NK-92 treated with Interleukin-12 subunit alpha and Interleukin-12 subunit beta, amount 100 ng/mL, for 24 hours (cell line): ENCODE results near the gene FAM120B.

Source experiments
- DNase-seq: peaks from one replicate; lab custom pipeline; 2025; lab: John Stamatoyannopoulos, UW

The FAM120B gene

DNA sequence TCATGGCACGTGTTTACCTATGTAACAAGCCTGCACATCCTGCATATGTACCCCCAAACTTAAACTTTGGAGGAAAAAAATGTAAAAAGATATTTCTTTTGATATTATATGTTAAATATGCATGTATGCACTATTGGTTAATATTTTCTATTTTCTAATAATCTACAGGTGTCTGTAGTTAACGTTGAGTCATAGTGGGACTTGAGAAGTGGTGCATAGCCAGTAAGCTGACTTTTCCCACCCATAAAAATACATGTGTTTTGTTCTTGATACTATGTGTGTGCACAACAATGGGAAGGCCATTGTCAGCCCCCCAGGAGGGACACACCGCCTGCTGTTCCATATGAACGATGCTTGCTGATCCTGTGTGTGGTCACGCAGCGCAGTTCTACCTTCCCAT lies 49.1 kb downstream of the FAM120B start:
- DNase-seq: no peak

DNA sequence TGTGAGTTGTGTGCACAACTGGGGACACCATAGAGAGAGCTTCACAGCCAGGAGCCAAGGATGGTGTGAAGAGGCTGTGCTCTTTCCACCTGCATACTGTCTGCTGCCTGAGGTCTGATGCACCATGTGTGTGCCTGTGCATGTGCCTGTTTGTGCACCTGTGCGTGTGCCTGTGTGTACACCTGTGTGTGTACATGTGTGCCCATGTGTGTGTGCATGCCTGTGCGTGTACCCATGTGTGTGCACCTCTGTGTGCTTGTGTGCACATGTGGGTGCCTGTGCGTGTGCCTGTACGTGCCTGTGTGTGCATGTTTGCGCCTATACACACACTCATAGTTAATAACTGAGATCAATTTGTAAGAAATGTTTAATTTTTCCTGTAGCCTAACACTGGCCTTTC lies 51.3 kb downstream of the FAM120B start:
- no peak for DNase-seq

DNA sequence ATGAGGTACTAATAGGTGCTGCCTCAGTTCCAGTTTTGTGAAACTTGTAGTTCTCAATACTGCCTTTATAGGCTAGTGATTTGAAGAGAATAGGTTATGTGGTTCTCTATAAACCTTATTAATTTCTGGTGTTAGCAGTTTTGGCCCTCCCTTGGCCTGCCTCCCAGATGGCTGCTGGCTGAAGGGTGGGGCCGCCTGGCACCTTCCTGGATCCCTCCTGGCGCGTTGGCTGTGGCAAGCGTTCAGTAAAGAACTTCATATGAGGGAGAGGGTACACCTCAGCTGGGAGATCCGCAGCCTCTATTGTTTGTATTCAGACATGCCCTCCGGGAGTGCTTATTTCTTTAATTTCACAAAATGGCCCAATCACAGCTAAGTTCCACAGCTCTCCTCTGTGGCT lies 51.9 kb downstream of the FAM120B start:
- no peak for DNase-seq

DNA sequence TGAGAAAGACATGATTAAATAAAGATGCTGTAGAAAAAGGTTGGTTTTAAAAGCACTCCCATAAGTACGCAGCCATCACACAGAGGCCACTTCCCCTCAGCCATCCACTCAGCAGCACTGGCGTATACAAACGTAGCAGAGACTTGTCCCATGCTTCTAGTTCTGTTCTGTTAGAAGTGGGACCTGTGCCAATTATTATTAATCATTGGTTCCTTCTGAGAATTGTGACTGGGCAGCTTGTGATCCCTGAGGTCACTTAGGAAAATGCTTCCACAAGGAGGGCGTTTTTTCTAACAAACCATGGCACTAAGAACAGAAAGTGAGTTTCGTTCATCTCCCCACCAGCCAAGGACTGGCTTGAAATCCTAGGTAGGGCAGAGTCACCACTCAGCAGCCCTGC lies 53.9 kb downstream of the FAM120B start:
- no peak for DNase-seq

DNA sequence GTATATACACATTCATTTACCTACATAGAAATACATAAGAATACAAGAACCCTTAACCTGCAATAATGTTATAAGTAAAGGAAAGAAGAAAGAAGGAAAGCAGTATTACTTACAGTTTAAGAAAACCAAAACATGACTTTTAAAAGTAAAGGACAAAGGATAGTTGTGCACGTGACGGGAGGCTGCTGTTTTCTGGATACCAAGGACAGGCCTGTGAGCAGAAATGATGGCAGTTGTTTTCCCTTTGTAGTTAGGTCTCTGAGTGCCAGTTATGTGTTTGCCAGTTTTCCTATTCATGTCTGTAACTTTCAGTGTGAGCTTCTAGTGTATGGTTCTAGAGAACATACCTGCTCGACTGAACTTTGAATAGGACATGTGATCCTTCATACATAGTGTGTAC lies 54.8 kb downstream of the FAM120B start:
- DNase-seq: no peak

DNA sequence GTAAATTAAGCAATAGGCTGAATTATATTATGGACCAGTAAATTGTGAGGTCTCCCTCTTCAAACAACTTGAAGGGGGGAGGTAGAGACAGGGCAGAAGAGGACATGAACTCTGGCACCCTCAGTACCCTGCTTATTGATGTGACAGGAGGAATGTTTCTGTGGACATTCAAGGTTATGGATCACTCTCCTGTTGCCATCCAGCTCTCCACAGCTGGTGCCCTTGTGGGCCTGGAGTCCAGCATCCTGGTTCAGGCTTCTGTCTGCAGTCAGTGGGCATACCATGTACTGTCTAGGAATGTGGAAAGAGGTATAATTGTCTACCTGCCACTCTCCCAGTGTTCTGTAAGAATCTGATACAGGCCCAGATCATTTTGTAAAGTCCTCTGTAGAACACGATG lies 55.6 kb downstream of the FAM120B start:
- no peak for DNase-seq

DNA sequence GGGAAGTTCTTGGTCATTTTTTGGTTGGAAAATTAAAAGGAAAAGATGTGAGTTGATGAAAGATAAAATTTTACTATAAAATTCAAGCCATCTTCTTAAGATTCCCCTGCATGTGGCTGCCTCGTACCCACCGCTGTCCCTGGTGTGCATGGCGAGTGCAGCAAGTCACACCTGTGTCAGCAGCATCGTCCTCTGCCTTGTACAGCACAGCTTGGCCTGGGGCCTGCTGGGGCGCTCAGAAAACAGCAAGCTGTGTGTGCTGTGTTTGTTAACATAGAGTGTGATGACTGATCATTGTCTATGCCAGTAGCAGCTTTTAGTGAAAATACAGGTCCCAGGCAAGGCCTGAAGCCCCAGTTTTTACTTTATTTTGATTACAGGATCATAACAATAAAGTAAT lies 56.7 kb downstream of the FAM120B start:
- DNase-seq: no peak

DNA sequence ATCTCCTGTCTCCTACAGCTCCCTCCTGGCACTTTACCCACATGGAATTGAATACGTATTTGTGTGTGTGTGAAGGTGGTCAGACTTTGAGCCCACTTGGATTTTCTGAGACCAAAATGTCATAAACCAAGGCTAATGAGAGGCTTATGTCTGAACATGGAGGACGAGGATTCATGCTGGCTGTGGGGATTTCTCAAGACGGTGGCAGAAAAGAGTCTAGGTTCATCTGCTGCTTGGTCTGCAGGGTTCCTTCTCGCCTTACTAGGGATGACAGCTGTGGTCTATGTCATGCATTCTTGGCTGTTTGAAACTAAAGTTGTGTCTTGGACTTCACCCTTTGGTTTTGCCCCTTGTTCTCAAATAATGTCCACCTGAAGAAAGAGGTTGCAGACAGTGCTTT lies 58.6 kb downstream of the FAM120B start:
- DNase-seq: no peak

DNA sequence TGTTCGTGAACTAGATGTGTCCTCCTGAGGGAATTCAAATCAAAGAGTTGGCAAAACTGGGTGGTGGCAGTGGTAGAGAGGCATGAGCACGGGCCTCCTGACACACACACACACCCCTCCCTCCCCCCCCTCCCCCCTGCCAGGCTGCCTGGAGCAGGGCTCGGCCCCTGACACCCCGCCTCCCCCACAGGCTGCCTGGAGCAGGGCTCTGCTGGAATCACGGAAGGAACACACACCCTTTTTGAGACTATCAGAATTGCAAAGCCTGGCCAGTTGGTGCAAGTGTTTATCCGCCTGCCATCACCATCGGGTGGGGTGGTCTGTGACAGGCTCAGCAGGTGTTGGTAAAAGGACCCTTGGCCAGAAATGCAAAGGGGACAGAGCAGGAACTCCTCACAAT lies 59.0 kb downstream of the FAM120B start:
- DNase-seq: no peak

DNA sequence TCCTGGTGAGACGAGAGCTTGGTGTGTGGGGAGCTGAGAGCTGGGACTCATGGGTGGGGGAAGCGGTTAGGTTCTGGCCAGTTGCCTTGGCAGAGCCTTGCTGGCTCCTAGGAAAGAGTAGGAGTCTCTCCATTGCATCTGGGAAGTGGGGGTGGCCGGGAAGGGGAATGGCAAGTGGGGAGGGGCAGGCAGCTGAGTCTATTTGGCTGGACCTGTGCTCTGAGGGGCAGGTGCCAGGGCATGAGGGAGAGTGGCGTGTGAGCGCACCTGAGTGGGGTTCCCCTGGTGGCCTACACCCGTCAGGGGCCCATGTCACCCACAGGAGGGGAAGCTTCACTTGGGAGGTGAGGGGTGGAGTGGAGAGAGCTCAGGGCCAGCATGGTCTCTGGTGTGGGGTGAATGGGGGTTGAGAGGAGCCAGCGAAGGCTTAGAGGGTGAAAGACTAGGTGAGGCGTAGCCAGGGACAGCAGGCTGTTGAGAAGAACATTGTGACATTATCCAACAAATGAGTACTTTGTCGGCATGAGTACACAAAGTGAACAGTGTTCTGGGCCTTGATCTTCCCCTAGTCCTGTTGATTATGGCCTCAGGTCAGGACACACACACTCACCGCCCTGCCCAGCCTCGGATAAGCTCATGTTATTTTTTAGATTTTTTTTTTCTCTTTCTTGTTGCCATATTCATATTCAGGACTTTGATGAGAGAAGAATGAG lies 59.8 kb downstream of the FAM120B start:
- no peak for DNase-seq

DNA sequence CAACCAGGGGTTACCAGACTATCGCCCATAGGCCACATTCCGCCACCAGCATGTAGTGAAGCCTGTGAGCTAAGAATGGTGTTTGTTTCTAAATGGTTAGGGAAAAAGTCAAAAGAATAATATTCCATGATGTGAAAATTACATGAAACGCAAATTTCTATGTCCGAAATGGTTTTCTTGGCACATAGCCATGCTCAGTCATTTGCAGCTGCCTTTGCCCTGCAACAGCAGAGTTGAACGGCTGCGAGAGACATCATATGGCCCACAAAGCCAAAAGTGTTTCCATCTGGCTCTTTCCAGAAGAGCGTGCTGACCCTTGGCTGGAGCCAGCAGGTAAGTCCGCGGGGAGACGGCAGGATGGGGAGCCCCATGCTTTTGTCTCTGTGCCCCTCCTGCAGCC lies 60.7 kb downstream of the FAM120B start:
- DNase-seq: no peak

DNA sequence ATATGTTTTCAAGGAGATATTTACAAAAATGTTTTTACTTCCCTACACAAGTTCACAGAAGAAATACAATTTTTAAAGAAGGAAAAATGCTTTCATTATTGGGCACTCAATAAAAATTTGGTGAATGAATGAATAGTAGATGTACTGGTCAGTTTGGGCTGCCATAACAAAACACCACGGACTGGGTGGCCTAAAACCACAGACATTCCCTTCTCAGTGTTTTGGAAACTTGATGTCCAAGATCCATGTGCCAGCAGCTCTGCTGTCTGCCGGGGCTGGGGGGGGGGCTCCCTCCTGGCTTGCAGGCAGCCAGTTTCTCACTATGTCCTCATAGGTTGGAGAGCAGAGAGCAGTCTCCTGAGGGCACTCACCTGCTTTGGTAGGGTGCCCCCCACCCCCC lies 62.0 kb downstream of the FAM120B start:
- no peak for DNase-seq

DNA sequence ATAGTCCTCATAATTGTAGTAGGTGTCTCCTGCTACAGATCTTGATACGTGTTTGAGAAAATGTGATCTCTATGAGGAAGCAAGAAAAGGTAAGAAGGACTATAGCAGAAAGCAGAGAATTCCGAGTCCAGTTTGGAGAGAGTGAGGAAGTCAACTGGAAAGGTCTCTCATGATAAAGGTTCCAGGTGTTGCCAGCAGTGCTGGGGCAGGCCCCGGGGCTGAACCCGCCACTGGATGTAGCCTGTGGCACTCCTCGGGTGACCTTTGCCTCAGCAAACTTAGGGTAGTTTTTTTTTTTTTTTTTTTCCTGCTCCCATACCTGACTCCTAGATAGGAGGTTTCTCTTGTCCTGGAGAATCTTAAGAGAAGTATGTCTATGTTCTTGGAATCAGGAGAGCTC lies 62.8 kb downstream of the FAM120B start:
- no peak for DNase-seq

DNA sequence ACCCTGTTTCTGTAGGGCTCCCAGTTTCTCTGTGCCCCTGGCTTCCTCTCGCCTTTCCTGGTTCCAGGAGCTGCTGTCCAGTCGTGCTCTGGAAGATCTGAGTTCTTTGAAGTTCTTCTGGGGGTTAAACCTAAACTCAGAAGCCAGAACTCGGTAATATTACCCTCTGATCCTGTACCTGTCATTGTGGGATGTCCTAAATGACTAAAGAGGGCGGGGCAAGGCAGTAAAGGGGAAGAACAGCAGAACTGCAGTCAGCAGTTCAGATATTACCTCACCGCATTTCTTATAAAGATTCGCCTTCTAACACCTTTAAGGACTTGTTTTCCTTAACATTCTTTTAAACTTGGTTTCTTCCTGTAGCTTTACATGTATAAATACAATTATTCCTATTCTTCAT lies 63.9 kb downstream of the FAM120B start:
- no peak for DNase-seq

DNA sequence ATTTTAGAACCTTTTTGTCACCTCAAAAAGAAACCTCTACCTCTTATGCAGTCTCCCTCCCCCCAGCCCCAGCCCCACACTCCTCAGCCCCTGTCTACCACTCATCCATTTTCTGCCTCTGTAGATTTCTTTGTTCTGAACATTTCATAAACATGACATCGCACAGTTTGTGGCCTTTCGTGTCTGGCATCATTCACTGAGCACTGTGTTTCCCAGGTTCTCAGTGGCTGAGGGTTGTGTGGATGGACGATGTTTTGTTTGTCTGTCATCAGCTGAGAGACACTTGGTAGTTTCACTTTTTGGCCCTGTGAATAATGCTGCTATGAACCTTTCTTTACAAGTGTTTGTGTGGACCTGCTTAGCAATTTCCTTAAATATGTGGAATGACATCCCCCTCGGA lies 64.5 kb downstream of the FAM120B start:
- DNase-seq: no peak

DNA sequence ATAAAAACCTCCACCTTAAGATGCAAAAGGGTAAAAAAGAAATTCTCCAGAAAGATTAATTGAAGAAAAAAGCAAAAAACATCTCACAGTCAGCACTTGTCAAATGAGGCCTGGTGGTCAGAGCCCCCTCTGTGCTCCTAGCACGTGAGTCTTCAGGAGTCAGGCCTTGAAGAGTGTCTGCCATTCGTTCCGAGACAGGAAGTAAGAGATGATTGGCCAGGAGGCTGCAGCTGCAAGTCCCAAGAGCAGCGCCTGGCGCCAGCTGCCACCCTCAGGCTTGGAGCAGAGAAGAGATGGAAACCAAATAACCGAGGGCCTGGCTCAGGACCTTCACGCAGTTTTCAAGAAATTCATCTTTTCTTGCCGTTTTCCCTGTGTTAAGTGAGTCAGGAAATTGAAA lies 65.0 kb downstream of the FAM120B start:
- no peak for DNase-seq

DNA sequence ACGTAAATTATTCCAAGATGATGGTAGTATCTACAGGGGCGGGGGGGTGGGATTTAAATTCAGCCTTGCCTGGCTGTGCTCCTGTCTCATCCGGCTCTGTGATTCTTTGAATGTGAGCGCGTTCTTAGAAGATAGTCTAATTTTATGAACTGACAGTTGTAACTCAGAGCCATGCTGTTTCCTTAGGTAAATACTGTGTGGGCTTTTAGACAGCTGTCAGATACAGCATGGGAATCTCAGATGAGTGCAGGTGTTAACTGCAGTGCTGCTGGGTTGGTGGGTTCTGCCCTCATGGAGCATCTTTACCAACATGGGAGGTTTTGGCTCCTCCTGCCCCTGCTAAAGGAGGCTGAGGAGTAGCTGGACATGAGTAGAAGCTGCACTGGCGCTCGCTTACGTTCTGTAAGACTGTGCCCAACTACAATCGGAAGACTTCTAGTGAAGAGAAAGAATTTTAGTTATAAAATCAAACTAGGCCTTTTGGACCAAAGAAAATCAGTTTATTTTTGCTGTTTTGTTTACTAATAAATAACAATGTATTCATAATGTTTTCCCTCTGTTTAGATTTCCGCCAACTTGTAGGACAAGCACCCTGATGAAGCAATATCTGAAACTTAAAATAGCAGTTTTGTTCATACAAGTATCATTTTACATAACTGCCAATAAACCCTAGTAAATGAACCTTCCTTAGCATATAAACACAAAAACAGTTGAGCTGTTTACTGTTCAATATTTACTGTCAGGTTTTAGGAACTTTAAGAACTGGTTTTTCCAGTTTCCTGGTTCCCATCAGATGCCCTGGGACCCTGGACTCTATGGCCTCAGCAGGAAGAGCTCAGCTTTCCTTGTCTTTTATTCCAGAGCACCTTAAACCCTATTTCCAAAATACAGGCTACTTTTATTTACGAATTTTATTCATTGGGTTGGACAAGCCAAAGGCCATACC lies 66.1 kb downstream of the FAM120B start:
- no peak for DNase-seq

DNA sequence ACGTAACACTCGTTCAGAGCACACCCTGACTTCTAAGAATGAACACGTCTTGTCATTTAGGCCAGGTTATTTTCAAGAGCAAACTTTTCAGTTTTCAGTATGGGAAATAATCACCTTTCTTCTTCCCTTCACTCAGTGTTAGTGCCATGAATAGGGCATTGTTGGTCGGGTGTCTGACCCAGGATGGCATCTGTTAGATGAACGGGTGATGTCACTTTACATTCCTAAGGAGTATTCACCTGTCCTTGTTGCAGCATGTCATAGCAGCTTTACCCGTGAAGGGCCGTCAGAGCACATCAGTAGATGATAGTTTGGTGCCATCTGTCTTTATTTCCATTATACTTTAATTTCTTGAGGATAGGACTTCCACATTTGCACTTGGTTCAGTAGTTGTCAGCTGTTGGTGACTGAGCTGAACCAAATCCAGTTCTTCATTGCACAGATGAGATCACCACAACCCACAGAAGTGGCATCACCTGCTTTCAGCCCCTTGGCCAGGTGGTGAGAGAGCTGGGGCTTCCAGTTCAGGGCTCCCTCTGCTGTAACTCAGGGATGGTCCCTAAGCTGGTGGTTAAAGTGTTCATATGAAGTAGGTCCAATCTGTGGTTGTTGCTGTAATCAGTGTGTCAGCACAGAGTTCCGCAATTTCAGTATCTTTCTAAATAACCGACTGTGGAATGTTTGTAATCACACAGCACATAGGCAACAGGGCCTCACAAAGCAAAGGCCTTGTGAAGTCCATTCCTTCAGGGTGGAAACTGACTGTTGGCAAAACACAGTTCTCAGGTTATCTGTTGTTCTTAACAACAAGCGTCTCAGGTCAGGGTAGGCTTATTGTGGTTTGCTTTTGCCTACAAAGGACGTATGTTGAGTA lies 68.2 kb downstream of the FAM120B start:
- no peak for DNase-seq

DNA sequence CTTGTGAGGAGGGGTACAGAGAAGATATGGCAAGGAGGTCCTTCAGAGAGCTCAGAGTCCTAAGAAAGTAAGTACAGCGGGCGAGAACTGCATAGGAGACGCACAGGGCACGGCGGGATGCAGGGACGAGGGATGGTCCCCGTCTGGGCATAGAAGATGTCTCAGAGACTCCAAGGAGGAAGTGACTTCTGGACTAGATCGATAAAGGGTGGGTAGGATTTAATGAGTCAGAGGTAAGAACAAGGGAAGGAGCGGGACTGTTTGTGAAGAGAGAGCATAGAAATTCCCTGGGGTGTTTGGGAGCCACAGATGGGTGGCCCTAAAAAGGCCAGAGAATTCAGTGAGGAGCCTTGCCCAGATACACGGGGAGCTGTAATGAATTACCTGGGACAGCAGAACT lies 69.1 kb downstream of the FAM120B start:
- no peak for DNase-seq

DNA sequence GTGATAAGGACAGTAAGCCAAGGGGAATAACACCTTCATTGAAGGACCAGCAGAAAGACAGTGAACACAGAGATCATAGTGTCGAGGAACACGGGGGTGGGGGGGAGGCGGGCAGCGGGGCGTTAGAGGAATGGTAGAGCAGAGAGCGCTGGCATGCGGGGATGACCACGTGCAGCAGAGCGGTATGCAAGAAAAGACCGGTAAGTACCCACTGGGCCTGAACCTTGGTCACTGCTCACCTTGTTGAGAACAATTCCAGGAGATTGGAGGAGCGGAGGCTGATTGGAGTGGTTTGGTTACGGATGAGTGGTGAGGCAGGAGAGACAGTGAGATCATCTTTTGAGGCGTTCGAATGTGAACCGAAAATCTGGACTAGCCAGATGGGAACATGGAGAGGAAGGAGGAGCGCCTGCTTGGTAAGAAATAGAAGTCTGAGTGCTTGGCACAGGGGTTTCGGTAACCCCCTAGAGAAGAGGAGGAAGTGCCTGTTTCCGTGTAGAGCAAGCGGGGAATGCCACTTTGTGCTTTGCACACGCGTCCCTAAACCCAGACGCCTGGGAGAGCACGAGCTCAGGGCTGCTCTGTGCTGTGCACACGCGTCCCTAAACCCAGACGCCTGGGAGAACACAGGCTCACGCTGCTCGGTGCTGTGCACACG lies 70.0 kb downstream of the FAM120B start:
- no peak for DNase-seq

DNA sequence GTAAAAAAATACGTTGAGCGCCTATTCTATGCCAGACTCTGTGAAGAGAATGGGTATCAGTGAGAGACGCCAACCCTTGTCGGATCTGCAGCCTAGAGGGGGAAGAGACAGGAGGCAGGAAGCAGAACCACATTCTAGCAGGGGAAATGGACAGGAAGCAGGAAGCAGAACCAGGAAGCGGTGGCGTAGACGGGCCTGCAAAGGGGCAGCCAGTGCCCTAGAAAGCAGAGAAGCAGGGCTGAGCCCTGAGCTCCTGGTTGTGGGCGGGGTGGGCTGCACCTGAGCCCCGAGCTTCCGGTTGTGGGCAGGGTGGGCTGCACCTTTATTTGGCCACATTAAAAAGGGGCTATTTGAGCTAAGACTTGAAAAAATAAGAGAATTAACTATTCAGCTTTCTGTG lies 71.9 kb downstream of the FAM120B start:
- no peak for DNase-seq

DNA sequence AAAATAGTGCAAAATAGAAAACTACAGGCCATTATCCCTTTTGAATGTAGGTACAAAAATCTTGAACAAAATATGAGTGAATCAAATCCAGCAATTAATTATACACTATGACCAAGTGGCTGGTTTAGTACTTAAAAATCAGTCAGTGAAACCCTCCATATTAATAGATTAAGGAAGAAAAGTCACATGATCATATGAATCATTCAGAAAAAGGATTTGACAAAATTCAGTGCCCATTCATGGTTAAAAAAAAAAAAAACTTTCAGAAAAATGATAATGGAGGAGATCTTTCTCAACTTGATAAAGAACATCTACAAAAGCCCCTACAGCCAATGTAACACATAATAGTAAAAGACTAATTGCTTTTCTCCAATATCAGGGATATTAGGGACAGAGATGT lies 75.0 kb downstream of the FAM120B start:
- DNase-seq: no peak
